RPMI8226 (cell line): Measurements from ENCODE around the gene NEDD9.

Experiments used
- DNase-seq: peaks from one replicate; pipeline ENCODE4 v3.0.0-alpha.2; 2015

The NEDD9 gene

DNA sequence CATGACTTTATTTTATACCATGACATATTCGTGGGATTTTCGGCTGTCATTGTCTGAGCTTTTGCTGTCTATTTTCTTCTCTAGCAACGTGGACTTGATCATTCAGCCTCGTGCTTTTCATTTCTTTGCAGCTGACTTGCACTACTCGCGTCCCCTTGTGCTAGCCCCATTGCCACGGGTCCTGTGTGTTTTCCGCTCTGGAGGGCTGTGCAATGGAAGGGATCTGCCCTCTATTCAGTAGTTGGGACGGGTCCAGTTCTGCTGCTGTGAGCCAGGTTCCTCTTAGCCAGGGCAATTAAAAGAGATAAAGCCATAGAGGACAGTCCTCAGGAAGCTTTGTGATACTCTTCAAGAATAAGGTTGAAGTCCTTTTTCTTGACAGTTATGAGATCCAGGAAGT is 17.6 kb downstream of the NEDD9 start:
- no peak for DNase-seq

DNA sequence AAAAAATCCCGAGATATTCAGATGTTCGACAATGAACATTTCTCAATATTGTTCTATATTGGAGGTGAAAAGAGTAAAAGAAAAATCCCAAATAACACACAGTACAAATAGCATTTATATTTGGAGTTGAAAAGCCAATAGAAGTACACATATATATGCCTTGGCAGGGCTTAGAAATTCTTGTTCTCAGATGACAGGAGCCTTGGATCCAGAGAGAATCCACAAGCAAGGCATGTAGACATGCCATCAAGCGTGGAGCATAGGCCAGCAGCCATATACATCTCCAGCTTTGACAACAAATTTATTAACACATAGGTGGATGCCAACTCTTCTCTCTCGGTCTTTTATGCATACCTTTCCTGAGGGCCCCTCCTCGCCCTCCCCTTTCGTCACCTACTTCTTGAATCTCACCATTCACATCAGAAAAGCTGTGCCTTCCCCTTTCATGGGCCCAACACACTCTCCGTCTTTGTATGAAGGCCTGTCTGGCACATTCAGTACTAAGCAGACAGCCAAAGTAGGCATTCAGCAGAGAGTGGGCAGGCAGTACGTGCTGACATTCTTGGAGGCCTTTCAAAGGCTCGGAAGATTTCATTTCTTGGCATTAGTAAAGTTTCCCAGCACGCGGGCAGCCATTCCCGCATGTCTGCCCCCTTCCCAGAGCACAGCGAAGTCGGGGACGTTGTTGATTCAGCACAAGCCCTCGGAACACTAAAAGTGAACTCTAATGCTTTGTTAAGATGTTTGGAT is 18.2 kb downstream of the NEDD9 start:
- no peak for DNase-seq

DNA sequence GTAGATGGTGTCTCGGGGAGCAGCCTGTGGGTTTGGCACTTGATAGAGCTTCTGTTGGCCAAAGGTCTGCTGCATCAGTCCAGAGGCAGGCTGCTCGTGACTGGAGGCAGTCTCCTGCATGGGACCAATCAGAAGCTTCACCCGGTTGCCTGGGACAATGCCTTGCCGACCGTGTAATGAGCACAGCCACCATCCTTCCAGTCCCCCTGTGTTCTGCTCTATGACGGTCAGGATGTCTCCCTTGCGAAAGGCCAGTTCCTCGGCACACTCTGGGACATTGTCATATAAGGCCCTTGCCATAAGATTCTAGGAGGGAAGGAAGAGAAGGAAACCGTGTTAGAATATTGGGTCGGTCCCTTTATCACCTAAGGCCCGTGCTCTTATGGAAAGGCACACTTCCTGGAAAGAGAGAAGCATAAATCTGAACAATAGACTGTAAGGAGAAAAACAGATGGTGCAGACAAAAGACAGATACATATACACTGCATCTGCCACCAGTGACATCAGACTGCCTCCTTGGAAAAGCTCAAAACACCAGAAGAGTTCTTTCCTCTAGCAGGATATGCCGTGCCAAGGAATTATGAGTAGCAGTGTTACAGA is 18.9 kb downstream of the NEDD9 start:
- no peak for DNase-seq

DNA sequence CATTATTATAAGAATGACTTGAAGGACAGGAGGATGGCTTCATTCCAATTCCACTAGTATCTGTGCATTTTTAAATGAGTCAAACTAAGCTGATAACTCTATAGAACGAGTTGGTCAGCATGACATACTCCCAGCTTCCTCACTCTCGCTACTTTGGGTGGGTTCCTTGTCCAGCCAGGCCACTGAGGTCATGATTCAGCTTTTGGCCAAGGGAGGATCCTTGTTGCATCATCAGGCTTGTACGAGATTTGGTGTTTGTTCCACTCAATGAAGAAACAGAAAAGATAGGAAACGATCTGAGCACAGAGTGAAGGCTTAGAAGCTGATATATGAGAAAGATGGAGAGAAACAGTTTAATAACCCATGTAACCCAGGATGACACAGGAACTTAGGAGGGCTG is 19.8 kb downstream of the NEDD9 start:
- DNase-seq = no peak

DNA sequence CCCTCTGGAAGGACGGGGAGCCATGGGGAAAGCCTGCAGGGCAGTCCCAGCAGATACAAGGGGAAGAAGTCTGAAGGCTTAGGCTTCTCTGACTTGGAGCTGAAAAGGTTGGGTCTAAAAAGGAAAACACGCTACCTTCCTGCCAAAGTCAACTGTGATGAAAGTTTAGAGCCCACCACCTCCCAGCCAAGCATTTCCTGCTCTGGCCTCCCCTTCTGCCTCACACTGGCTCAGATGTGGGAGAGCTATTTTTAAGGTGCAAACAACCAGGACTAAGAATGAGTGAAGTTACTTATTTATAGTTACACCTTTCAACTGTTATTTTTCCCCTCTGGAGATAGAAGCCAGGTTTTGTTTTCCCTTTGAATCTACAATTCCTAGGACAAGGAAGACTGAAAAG is 21.2 kb downstream of the NEDD9 start:
- DNase-seq = no peak

DNA sequence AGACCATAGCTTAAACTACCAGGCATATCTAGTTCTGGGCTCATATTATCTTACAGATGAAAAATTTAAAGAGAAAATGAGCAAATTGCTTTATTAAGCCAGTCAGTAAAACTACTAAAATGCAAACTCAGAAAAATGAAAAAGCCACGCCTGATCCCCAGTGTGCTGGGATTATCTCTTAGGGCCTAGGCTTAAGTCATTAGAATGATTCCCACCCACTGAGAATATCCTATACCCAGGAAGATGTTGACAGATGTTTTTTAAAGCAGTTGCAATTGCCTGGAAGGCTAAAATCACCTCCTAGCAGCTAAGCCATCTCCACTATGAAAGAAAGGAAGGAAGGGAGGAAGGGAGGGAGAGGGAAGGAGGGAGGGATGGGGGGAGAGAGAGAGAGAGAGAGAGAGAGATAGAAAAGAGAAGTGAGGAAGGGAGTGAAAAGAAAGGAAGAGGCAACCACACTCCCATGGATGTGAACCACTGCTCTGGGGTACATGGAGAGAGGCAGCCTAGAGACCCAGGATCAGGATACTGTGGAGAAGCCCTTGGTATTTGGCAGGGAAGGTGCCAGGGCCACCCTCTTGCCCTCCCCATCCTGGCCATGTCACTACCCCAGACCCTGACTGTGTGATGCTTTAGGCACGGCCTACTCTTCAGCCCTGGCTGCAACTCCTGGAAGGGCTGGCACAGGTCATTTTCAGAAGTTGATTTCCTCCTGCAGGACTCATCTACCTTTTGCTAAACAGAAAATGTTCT is 21.9 kb downstream of the NEDD9 start:
- DNase-seq = no peak

DNA sequence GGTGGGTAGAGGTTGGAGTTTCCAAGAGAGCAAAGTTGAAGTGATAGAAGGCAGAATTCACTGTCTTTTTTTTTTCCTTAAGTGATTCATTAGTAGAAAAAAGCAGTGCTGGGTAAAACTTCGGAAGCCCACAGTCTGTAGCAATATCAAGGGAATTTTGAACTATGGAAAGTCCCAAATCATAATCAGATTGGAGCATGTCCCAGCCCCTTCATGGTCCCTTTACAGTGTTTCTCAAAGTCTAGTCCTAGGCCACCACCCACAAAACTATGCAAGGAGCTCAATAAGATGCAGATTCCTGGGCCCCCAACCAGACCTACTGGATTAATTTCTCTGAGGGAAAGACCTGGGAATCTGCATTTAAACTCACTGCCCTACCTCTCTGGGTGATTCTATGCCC is 22.6 kb downstream of the NEDD9 start:
- no peak for DNase-seq

DNA sequence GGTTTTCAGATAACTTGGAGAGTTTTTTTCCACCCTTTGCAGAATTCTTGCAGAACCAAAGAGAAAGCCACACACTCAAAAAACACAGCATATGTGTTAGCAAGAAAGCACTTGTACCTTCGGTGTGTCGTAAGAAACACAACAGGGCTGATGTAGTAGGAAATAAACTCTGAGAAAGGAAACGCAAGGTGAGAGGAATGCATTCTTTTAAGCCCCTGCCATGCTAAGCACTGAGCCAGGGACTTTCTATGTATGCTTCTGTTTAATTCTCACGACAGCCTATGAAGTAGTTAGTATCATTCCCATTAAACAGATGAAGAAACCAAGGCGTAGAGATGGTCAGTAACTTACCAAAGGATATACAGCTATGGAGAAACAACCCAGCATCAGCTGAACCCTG is 23.1 kb downstream of the NEDD9 start:
- no peak for DNase-seq

DNA sequence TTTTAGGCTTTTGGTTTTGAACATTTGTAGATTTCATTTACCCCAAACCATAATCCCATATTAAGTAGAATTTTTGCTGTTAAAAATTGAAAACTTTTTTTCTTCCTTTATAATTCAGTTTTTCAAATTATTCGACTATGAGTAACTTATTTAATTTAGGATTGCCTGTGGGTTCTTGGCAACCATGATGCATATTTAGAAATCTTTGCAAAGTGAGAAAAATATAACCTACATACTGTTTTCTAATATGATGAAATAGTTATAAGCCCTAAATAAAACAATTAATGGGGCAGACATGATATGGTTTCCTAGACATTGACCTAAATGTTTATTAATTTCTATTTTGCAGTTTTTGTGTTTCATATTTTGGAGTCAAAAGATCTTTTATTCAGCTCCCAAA is 23.6 kb downstream of the NEDD9 start:
- no peak for DNase-seq

DNA sequence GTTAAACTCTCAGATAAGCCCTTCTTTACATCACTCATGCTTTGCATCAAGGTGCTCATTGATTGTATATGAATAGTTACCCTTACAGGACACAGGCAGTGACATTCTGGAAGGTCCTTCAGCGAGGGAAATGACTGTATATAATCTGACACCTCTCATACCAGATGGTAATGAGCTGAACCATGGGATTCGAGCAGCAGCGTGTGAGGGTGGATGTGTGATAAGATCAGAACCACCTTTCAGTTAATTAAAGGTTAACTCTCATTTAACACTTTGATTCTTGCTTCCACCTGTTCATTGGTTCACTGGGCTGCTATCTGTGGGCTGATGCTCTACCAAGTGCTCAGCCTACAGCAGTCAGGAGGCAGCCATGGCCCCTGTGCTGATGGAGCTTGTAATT is 24.2 kb downstream of the NEDD9 start:
- no peak for DNase-seq

DNA sequence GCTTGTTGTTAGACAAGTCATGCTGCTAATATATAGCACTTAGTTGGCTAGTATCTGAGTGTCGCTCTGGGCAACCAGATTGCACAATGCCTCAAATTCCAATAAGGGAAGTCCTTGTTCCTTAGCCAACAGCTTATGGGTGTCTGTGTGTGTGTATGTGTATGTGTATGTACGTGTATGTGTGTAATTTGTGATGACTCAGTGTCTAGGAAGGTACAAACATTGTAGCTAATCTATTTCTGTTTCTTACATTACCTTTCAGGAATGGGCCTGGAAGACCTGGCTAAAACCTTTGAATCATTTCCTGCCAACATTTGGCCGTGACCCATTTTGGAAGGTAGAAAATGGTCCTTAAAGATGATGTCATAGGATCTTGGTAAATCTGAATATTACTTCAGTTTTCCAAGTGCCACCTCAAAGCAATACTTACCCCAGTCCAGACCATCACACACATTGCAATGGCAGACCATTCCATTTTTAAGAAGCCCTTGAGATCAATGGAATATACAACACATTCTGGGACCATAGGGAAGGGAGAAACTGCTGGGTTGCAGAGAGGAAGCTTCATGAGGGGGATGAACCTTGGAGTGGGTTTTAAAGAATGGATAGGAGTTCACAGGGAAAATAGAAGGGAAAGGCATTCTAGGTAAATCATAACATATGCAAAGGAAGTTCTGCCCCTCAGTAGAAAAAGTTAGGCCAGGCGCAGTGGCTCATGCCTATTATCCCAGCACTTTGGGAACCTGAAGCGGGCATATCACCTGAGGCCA is 25.1 kb downstream of the NEDD9 start:
- no peak for DNase-seq

DNA sequence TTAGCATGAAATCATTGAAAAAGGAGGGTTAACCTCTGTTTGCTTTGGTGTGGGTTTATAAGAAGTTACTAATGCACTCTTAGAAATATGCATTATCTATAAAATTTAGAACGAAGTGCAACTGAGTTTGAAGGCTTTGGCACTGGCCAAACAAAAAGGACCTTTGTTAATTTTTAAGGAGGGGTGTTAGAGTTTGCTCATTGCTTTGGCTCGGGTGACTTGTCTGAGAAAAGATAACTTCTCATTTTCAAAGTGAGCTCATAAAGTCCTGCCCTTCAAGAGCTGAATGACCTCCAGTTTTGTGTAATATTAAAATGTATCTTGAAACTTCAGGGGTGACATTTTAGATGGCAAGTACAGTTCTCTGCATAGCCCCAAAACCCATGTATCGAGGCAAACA is 25.9 kb downstream of the NEDD9 start:
- DNase-seq = no peak

DNA sequence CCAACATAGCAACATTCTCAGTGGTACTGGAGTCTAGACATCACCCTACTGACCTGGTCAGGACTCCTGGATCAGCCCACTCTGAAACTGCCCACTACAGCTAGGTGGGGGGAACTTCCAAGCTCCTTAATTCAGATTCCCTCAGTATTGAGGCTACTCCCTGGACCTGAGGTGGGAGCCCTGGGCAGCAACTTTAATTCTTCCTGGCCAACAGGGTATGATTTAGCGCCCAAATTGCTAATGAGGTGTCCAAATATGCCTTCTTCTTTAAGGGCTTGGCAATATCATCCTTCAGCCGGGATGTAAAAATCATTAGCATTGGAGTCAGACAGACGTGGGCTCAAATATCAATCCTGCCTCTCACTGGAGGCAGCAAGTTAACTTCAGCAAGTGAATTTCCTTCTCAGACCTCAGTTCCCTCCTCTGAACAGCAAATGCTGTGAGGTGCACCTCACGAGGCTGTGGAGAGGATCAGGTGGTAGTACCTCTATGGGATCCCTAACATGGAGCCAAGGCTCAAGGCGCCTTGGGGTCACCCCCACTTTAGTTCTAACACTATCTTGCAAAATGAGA is 27.6 kb downstream of the NEDD9 start:
- no peak for DNase-seq

DNA sequence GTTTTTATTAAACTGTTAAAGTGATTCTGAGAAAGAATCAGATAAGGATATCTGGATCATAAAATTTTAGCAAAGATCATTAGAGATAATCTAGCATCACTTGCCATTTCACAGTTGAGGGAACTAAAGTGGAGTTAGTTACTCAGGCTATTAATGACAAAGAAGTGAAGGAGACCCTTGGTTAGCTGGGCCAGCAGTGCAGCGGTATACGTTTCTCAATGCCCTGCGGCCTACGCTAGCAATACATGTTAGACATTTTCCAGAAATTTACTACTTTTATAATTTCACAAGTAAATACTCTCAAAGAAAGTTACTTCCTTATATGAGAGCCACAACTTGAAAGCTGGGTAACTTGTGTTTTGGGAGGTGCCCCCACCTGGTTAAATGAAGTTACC is 28.5 kb downstream of the NEDD9 start:
- no peak for DNase-seq

DNA sequence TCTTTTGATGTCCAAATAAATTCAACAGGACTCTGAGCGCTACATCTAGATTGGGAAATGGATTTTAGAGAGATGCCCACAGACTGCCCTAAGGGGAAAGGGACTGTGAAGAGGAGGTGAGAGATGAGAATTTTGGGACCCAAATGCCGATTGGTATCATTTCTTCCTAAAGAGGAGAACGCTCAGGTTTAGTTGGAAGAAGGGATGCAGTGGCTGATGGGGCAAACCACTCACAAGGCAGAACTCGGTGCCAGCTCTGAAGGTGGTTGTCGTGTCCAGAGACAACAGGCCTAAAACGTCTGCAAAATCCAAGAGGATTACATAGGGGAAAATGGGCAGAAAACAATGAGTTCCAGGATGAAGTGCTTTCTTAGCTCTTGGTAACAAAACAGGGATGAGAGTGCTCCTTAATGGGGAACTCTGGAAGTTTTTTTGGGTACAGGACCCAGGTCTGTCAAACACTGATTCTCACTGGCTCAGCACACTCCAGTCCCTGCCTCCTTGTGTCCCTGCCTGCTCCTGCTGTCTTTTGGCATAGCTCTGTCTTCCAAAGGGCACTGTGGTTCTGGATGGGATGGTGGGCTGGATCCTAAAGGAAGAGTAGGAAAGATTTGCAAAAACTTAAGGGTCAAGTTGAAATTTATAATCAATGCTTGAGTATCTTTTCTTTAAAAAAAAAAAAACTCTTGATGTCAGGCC is 29.0 kb downstream of the NEDD9 start:
- DNase-seq = no peak

DNA sequence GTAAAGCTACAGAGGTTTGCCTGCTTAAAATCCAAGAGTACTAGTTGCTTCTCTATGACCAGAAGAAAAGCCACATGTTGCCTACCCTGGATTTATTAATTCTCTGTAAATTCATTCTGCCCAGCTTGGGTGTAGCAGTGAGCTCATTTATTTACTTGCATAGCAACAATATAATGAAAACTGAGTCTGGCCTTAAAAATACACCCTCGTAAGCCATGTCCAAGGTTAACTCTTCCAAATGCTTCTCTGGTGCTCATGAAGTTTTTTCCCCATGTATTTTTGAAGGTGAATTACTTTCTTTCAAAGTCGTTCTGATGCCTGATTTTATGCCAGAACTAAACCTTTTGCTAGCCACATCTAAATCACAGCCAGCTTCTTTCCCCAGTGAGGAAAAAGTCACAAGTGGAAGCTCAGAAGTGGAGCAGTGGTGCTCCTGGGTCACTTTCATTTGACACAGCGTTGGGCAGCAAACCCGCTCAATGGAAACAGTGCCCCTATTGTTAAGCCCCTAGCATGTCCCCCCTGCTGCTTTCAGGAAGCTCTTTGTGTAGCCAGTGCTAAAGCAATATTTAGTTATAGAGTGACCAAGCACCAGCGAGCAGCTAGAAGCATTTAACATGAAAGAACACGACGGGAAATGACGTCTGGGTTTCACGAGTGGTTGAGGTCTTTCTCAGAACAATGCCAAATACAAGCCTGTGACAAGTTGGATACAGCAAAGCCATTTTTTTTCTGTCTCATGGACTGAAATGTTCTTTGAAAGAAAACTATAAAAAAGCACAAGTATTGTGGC is 29.8 kb downstream of the NEDD9 start:
- no peak for DNase-seq

DNA sequence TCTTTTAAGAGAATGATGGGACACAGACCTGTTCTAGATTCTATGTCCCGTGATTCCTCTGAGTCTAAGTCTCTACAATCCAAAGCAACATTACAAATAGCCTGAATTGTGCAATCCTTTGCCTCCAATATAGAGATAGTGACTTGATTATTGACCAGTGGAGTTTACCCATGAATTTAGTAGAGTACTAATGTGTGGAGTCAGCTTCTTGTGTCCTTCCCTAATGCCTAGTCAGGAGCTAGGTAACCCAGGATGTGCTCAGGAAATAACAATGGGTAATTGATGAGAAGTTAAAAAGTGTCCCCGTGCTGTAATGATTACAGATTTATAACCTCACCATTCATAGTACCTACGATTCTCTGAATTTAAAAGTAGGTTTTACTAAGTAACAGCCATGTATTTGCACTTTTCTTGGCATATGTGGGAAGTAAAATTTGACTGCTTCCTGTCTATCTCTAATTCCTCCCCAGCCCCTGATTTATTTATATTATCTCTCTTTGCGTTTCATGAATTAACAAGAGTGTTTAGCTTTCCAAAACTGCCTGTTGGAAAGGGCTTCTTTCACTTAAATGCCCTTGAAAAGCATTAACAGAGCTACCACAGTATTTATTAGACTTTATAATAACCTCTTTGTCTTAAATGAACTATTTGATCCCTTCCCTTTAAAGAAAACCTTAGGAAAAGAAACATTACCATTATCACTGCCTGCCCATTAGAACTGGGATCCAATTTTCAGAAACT is 30.5 kb downstream of the NEDD9 start:
- no peak for DNase-seq

DNA sequence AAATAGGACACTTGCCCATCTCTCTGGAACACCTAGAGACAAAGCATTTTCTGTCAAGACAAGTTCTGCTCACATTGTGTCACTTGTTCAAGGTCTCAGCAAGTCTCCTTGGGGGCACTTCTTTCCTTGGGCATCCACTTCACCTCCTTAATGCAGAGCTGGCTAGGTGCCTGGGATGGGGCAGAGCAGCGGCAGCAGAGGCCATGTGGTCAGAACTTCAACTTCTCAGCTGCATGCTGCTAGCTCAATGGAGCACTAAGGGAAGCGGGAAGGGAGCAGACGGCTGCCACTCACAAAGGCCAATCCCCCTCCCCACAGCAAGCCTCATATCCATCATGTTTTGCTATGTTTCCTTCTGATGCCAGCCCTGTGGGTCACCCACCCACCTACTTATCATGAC is 31.5 kb downstream of the NEDD9 start:
- no peak for DNase-seq

DNA sequence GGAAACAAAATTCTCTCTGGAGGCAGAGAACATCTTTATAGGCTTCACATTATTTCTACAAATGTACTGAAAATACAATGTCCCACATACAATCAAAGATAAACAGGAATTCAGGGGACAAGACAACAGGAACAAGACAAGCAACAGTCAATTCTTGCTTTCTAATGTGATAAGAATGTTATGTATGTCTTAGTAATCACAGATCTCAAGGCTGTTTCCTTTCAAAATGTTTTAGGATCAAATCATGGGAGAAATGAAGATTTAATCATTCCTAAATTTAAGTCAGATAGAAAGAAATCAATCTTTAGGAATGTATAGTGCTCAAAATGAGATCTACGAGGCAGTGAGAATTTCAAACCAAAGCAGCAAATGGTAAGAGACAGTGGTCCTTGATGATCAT is 32.1 kb downstream of the NEDD9 start:
- no peak for DNase-seq

DNA sequence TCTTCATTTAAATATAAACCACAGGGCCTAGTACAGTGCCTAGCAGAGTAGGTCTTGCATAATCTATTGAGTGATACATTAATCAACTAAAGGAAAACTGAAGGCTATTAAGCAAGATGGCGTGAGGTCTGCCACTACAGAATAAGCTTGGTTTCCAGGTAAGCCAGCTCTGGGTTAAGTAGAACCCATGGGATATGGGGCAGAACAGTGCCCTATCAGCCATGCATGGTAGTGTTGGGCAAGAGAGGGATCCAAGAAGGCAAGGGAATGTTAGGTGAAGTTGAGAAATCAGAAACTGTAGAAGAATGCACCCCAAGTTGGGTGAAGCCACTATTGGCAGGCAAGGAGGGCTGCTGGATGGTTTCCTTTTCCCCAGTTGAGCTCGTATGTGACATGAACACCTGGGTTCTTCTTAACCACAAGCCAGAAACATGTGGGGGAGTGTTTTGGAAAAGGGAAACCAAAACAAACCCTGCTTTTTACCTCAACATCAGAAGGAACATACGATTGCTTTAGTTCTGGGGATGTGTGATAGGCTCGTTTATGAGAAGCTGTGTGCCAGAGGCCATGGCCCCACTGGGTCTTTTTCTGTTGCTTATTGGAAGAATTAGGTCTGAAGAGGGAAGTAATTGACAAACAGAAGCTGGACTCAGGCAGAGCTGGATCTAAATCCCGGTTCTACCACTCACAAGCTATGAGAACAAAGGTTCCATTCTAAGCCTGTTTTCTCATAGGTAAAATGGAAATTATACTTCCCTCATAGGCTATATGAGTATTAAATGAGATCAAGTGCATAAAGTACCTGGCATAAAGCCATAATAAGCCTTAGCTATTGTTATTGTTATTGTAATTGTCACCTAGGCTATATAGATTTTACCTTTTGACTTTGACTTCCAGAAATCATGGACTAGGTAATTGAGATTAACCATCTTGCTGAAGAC is 33.5 kb downstream of the NEDD9 start:
- no peak for DNase-seq
